Erythroblast (primary cell): Measurements from ENCODE around the gene TUG1.

Source experiments
- DNase-seq, 2 experiments: peaks; one replicate each; lab custom pipeline; 2025; lab: John Stamatoyannopoulos, UW
- GATA1 ChIP-seq: IDR thresholded peaks from 2 replicates; pipeline ENCODE4 v1.6.1; 2011; ENCODE audit warnings: low read depth, mild to moderate bottlenecking, control low read depth, low read length, moderate library complexity
- POLR2A ChIP-seq: IDR thresholded peaks from 2 replicates; pipeline ENCODE4 v1.6.1; 2011; ENCODE audit warnings: mild to moderate bottlenecking, low read length

TUG1 gene

DNA sequence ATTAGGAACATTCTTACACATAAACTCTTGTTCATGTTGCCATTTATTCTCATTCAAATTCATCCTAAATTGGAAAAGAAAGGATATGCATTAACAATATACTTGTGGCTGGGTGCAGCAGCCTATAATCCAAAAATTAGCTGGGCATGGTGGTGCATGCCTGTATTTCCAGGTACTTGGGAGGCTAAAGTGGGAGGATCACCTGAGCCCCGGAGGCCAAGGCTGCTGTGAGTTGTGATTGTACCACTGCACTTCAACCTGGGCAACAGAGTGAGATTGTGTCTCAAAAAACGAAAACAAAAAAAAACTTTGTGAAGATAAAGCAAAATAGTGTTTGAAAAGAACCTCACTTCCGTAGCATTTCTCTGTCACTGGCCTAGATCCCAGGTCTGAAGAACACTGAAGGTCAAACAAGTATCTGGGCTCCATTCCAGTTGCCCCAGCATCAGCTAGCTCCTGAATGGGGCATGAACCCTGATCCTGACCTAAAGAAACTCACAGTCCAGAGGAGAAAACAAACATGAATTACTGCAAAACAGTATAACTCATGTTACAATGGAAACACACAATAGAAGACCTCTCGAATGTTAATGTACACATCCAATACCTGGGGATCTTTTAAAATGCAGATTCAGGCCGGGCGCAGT lies 32.2 kb downstream of the TUG1 start:
- DNase-seq = no peak
- no peak for TF ChIP-seq POLR2A
- no peak for TF ChIP-seq GATA1

DNA sequence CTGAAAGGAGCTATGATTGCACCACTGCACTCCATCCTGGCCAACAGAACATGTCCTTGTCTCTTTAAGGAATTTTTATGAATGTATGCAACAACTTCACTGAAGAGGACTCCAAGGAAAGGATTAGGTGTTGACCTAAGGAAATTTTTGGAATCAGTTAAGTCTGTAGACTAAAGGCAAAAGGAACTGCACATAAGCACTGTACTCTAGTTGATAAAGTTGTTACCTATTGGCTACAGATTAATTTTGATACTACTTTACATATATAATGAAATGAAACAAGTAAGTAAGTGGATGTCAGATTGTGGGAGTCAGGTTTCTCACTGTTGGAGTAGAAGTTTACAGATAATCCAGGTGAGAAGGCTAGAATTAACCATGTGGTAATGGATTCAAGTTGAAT lies 36.5 kb downstream of the TUG1 start:
- DNase-seq = no peak
- no peak for TF ChIP-seq GATA1
- no peak for TF ChIP-seq POLR2A

DNA sequence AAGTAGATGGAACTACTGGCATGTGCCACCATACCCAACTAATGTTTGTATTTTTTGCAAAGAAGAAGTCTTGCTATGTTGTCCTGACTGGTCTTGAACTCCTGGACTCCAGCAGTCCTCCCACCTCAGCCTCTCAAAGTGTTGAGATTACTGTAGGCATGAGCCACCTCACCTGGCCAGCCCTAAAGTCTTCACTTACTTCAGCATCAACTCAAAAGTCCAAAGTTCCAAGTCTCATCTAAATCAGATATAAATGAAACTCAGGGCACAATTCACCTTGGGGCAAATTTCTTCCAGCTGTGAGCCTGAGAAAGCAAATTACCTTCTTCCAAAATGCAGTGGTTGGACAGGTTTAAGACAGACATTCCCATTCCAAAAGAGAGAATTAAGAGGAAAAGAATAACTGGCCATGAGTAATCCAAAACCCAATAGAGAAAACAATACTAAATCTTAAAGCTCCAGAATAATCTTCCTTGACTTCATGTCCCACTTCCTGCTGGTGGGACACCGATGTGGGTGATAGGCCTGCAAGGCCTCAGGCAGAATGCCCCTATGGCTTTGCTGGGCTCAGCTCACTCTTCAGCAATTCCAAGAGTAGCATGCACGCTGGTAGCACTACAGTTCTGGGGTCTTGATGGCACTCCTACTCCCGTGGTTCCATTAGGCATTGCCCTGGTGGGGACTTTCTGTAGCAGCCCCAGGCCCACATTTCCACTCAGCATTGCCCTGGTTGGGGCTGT lies 50.3 kb downstream of the TUG1 start:
- no peak for DNase-seq
- no peak for TF ChIP-seq POLR2A
- no peak for TF ChIP-seq GATA1

DNA sequence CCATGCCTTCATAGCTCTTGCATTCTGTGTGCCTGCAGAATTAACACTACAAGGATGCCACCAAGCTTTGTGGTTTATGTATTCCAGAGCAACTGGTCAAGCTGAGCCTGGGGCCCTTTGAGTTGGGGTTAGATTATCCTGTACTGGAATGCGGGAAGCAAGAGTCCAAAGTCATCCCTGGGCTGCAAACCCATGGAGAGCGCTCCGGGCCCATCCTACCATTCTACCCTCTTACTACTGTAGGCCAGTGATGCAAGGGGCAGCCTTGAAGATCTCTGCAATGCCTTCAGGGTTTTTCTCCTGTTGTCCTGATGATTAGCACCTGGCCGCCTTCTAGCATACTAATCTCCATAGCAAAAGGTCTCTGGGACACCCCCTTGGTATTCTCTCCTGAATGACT lies 51.3 kb downstream of the TUG1 start:
- TF ChIP-seq POLR2A = no peak
- no peak for TF ChIP-seq GATA1
- no peak for DNase-seq

DNA sequence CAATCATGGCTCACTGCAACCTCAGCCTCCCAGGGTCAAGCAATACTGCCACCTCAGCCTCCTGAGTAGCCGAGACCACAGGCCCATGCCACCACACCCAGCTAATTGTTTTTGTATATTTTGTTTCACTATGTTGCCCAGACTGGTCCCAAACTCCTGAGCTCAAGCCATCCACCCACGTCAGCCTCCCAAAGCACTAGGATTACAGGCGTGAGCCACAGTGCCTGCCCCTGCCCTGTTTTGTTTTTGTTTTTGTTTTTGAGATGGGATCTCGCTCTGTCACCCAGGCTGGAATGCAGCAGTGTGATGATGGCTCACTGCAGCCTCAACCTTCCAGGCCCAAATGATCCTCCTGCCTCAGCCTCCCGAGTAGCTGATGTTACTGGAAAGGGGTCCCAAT lies 53.5 kb downstream of the TUG1 start:
- no peak for DNase-seq
- TF ChIP-seq POLR2A = no peak
- TF ChIP-seq GATA1 = no peak
